Stomach (tissue), 4 donors: ENCODE results near the gene MRPL48.

Source experiments
- POLR2AphosphoS5 ChIP-seq, 3 donors: sonication (generic); formaldehyde crosslinking; IDR thresholded peaks; one replicate each; pipeline ENCODE4 v1.6.1; 2016; ENCODE audit warnings: antibody characterized with exemption in 3 of 3
- TF ChIP-seq, protein P1 (sequence below), 7 experiments: fragments of 450-650 bp in 4 of 7; fragments of 200-600 bp in 3 of 7; sonication (generic) in 3 of 7; IDR thresholded peaks; one replicate each; pipeline ENCODE4 v1.5.1; 2016 to 2019; ENCODE audit warnings: antibody characterized with exemption in 7 of 7, control low read depth in 2 of 7, mild to moderate bottlenecking in 1 of 7

DNA sequence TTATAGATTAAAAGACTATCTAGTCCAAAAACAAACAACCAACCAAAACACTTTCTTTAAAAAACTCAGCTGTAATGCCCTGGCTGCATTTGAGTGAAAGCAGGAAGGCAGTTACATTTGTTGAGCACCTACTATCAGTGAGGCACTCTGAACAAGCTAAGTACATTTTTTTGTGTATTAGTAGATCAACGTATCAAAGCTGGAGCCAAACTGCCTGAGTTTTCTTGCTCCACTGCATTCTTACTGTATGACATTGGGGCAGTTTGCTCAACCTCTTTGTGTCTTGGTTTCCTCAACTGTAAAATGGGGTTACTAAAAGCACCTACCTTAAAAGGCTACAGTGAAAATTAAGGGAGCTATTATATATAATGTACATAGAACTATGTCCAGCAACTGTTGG, 67.0 kb downstream of the MRPL48 start:
- TF ChIP-seq, protein P1, sequence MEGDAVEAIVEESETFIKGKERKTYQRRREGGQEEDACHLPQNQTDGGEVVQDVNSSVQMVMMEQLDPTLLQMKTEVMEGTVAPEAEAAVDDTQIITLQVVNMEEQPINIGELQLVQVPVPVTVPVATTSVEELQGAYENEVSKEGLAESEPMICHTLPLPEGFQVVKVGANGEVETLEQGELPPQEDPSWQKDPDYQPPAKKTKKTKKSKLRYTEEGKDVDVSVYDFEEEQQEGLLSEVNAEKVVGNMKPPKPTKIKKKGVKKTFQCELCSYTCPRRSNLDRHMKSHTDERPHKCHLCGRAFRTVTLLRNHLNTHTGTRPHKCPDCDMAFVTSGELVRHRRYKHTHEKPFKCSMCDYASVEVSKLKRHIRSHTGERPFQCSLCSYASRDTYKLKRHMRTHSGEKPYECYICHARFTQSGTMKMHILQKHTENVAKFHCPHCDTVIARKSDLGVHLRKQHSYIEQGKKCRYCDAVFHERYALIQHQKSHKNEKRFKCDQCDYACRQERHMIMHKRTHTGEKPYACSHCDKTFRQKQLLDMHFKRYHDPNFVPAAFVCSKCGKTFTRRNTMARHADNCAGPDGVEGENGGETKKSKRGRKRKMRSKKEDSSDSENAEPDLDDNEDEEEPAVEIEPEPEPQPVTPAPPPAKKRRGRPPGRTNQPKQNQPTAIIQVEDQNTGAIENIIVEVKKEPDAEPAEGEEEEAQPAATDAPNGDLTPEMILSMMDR (IDR thresholded peaks at IDR 0.05): no peak
- TF ChIP-seq POLR2AphosphoS5 (IDR thresholded peaks at IDR 0.05): no peak
